Thyroid gland (tissue), 4 donors: ENCODE results near the gene EWSR1. TPM values are rescaled to one million over a fixed set of nuclear protein-coding genes. Genes with fewer than 3 reads are reported as not detected.

Experiments used
- DNase-seq, 2 donors: peaks; one replicate each; pipeline ENCODE4 v3.0.0-alpha.2; 2019
- H3K27ac ChIP-seq, 3 donors: fragments of 200-600 bp; sonication (generic); 1 replicate in 2 of 3; 2 replicates in 1 of 3; pipeline ENCODE4 v1.5.1; 2016 to 2019; ENCODE audit warnings: mild to moderate bottlenecking in 1 of 3, moderate library complexity in 1 of 3
- H3K27me3 ChIP-seq: fragments of 200-600 bp; sonication (generic); one replicate; pipeline ENCODE4 v1.5.1; 2019
- H3K36me3 ChIP-seq, 2 donors: fragments of 200-600 bp; sonication (generic); one replicate each; pipeline ENCODE4 v1.5.1; 2016 to 2019
- H3K4me1 ChIP-seq, 2 donors: fragments of 200-600 bp; sonication (generic); one replicate each; pipeline ENCODE4 v1.5.1; 2017 to 2019
- H3K4me3 ChIP-seq, 3 donors: fragments of 200-600 bp; sonication (generic); replicated peaks in 1 of 3; 1 replicate in 2 of 3; 2 replicates in 1 of 3; pipeline ENCODE4 v1.5.1; 2016; ENCODE audit warnings: mild to moderate bottlenecking in 1 of 3
- H3K9me3 ChIP-seq: fragments of 200-600 bp; sonication (generic); one replicate; pipeline ENCODE4 v1.5.1; 2017
- POLR2A ChIP-seq, 2 donors: fragments of 450-650 bp; IDR thresholded peaks; one replicate each; pipeline ENCODE4 v1.6.1; 2017; ENCODE audit warnings: antibody characterized with exemption in 2 of 2, mild to moderate bottlenecking in 2 of 2, moderate library complexity in 1 of 2
- WGBS, 2 donors: methylation state at CpG; one replicate each; pipeline ENCODE4 v1.1.5; 2017; 5-methylcytosine and 5-hydroxymethylcytosine counted together
- intact Hi-C: fragments of 100-400 bp; cut with DNase I; formaldehyde crosslinking; loops from one replicate; pipeline ENCODE4 v1.15.1; 2023
- total RNA-seq, 4 donors: library from RNA; depleted of rRNA; stranded (reverse); fragments of >200 nt; gene quantifications; one replicate each; pipeline ENCODE4 v1.2.3, GENCODE V29; 2016
- TF ChIP-seq, protein P1 (sequence below), 6 experiments: fragments of 200-600 bp in 3 of 6; fragments of 450-650 bp in 3 of 6; sonication (generic) in 3 of 6; IDR thresholded peaks; one replicate each; pipeline ENCODE4 v1.5.1; 2016 to 2019; ENCODE audit warnings: antibody characterized with exemption in 6 of 6, mild to moderate bottlenecking in 2 of 6, inconsistent platforms in 1 of 6, moderate library complexity in 1 of 6

EWSR1 gene
- total RNA-seq, 4 donors from 2014 or later = 205 to 290 (median 258) TPM

DNA sequence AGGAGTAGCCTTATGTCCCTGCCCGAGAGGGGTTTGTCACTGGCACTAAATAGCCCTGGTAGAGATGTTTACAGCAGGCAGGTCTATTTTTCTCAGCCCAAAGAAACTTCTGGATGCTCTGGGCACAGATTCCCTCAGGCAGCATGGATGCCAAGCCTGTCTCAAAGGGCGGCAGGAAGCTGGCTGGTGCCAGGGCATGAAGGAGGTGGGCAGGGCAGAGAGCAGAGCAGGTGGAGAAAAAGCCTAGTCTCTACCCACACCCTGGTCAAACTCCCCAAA is 34.3 kb downstream of the EWSR1 start:
- intact Hi-C loops = no loop called here
- Histone ChIP-seq H3K27me3 (no peaks in the 10 kb centered on the region), H3K4me1 (peaks cover 0 to 11% of the 10 kb centered on the region in 2 donors), H3K36me3 (peaks cover 31 to 35% of the 10 kb centered on the region in 2 donors), H3K9me3 (no peaks in the 10 kb centered on the region), H3K27ac (peak overlapping the region in 1 of 3 donors; percentile 8), H3K4me3 (no peak overlapping the region)
- TF ChIP-seq, protein P1, sequence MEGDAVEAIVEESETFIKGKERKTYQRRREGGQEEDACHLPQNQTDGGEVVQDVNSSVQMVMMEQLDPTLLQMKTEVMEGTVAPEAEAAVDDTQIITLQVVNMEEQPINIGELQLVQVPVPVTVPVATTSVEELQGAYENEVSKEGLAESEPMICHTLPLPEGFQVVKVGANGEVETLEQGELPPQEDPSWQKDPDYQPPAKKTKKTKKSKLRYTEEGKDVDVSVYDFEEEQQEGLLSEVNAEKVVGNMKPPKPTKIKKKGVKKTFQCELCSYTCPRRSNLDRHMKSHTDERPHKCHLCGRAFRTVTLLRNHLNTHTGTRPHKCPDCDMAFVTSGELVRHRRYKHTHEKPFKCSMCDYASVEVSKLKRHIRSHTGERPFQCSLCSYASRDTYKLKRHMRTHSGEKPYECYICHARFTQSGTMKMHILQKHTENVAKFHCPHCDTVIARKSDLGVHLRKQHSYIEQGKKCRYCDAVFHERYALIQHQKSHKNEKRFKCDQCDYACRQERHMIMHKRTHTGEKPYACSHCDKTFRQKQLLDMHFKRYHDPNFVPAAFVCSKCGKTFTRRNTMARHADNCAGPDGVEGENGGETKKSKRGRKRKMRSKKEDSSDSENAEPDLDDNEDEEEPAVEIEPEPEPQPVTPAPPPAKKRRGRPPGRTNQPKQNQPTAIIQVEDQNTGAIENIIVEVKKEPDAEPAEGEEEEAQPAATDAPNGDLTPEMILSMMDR (IDR thresholded peaks at IDR 0.05) = no peak
- TF ChIP-seq POLR2A (IDR thresholded peaks at IDR 0.05) = no peak
- DNase-seq = no peak
- 40 to 76% methylated on average over 2 of the region's 2 CpGs for WGBS, 2 donors

DNA sequence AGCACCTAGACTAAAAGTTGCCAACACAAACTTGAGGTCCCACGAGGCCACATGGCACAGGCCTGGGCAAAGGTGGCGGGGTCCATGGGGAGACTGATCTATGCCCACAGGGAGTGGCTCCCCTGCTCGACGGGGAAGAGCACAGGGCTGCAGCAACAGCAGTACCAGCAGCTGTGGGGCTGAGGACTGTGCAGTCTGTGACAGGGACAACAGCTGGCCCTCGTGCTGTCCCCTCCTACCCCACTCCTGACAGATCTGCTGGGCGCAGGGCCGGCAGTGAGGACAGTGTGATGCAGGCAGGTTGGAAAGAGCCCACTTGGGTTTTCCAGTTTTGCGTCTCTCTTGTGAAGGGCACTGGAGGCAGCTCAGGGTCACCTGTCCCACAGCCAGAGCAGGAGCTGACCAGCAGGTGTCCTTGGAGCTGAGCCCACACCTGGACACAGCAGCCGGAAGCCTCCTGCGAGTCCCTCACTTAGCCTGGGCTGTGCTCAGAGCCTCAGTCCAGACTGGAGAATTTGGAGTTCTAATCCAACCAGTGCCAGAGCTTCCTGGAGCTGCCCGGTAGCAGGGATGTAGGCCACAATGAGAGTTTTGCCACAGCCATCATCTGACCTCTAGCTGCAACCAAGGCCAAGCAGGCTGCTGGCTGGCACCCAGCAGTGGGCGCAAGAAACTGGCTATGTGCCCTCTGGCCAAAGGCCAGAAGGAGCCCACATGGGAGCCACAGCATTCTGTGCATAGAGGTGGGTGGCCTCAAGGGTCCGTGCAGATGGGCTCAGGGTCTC is 34.8 kb downstream of the EWSR1 start:
- no peak for TF ChIP-seq POLR2A (IDR thresholded peaks at IDR 0.05)
- TF ChIP-seq, protein P1 (IDR thresholded peaks at IDR 0.05) = peak in 2 of 6 experiments; percentile 3 to 26
- 45 to 53% methylated on average over 8 to 11 of the region's 13 CpGs for WGBS, 2 donors
- Histone ChIP-seq H3K4me3 (no peak overlapping the region), H3K27ac (peak overlapping the region in 2 of 3 donors; percentile 8 to 33), H3K9me3 (no peaks in the 10 kb centered on the region), H3K27me3 (no peaks in the 10 kb centered on the region), H3K4me1 (peaks cover 1 to 16% of the 10 kb centered on the region in 2 donors), H3K36me3 (peaks cover 26 to 29% of the 10 kb centered on the region in 2 donors)
- intact Hi-C loops = no loop called here
- DNase-seq = peak; percentile 64 to 82

DNA sequence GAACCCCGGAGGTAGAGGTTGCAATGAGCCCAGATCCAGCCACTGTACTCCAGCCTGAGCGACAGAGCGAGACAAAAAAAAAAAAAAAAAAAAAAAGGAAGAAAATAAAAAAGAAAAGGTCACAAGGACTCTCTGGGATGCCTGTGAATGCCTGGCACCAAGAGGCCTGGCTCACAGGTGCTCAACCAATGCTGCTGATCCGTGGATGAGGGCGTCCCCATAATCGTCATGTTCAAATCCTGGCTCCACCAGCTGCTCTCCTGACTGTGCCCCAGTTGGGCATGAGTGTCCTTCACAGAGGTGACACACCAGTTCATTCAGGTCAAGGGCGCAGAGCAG is 37.7 kb downstream of the EWSR1 start:
- no peaks in the 10 kb centered on the region for H3K27me3 ChIP-seq
- no peak for TF ChIP-seq POLR2A (IDR thresholded peaks at IDR 0.05)
- TF ChIP-seq, protein P1 (IDR thresholded peaks at IDR 0.05) = no peak
- peak in 1 of 2 donors; percentile 65 for DNase-seq
- WGBS, 2 donors = 39 to 44% methylated on average over 7 of the region's 7 CpGs
- H3K27ac ChIP-seq = peak overlapping the region; percentile 56 to 78 (median 74)
- peak overlapping the region in 1 of 3 donors; percentile 99 for H3K4me3 ChIP-seq
- peaks cover 0 to 2% of the 10 kb centered on the region in 2 donors for H3K36me3 ChIP-seq
- no peaks in the 10 kb centered on the region for H3K9me3 ChIP-seq
- intact Hi-C loops = loop anchor here (5.0 kb wide), 1 partner anchor 34 kb away; no protein-coding TSS in a partner anchor
- H3K4me1 ChIP-seq = peaks cover 5 to 42% of the 10 kb centered on the region in 2 donors

DNA sequence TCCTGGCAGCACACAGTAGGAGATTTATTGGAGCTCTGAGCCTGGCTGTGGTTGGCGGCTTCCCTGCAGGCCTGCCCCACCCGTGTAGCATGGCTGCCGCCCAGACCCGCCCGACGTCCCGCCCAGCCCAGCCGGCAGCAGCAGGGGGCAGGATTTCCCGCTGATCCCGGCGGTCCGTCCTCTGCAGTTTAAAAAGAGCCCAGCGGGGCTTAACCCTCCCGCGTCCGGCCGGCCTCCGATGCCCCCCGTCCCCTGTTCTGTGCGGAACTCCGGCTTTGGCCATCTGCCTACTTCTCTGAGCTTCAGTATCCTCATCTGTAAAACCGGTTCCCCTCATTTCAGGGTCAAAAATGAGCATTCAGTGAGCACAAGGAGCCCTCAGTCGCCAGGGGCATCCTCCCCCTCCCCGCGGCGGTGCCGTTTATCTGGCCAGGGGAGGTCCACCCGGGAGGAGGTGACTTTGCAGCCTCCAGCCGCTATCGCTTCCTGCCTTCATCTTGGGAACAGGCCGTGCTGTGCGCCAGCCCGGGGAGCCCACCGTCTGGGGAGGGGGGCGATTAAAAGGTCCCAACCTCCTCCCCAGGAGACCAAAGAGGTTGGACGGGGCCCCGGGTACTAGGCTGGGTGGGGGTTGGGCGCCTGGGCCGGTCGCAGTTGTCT is 38.2 kb downstream of the EWSR1 start, which contains the start of gene GAS2L1:
TSS of gene GAS2L1 (plus strand) at position 476 of the 660 bp plus-strand sequence. CDS start 1,456 bp downstream, outside the sequence.
- H3K27me3 ChIP-seq = no peaks in the 10 kb centered on the region
- H3K4me1 ChIP-seq = peaks cover 7 to 47% of the 10 kb centered on the region in 2 donors
- WGBS, 2 donors = 0 to 2% methylated on average over 13 to 20 of the region's 40 CpGs
- H3K4me3 ChIP-seq = peak within 1 kb of the TSS; percentile 75 to 99 (median 78)
- H3K36me3 ChIP-seq = no peaks in the 10 kb centered on the region
- TF ChIP-seq, protein P1 (IDR thresholded peaks at IDR 0.05) = peak; percentile 29 to 64 (median 50)
- no peak for TF ChIP-seq POLR2A (IDR thresholded peaks at IDR 0.05)
- intact Hi-C loops = loop anchor here (5.0 kb wide), 1 partner anchor 34 kb away; no protein-coding TSS in a partner anchor
- peak within 1 kb of the TSS; percentile 56 to 78 (median 74) for H3K27ac ChIP-seq
- DNase-seq = peak; percentile 78 to 81
- no peaks in the 10 kb centered on the region for H3K9me3 ChIP-seq
